ENCODE results near the gene CPA2.

CPA2 gene

GRCh38 chr7:130262448-130262847 is 4.2 kb upstream of the CPA2 start:
- no peak for DNase-seq (ENCODE audit: low read depth)
- H3K4me3 ChIP-seq (ENCODE audit: low read length) = no peak overlapping the region
- no peak for TF ChIP-seq CTCF (conservative IDR thresholded peaks at IDR 0.05; ENCODE audit: low read length)

GRCh38 chr7:130263130-130263529 is 3.5 kb upstream of the CPA2 start:
- no peak for TF ChIP-seq CTCF (conservative IDR thresholded peaks at IDR 0.05; ENCODE audit: low read length)
- DNase-seq (ENCODE audit: low read depth) = no peak
- no peak overlapping the region for H3K4me3 ChIP-seq (ENCODE audit: low read length)

GRCh38 chr7:130266961-130267321 is 278 bp downstream of the CPA2 start:
- TF ChIP-seq CTCF (conservative IDR thresholded peaks at IDR 0.05; ENCODE audit: low read length) = no peak
- no peak overlapping the region for H3K4me3 ChIP-seq (ENCODE audit: low read length)
- DNase-seq (ENCODE audit: low read depth) = no peak

- H3K4me3 ChIP-seq (ENCODE audit: low read length) = no peak overlapping the region
- no peak for TF ChIP-seq CTCF (conservative IDR thresholded peaks at IDR 0.05; ENCODE audit: low read length)
- DNase-seq (ENCODE audit: low read depth) = no peak
These were observed 2.0 kb downstream of the CPA2 start for GRCh38 chr7:130268463-130269317.

GRCh38 chr7:130269318-130269694 is 2.6 kb downstream of the CPA2 start:
- H3K4me3 ChIP-seq (ENCODE audit: low read length) = no peak overlapping the region
- TF ChIP-seq CTCF (conservative IDR thresholded peaks at IDR 0.05; ENCODE audit: low read length) = no peak

GRCh38 chr7:130270947-130271800 is 4.5 kb downstream of the CPA2 start:
- H3K4me3 ChIP-seq (ENCODE audit: low read length) = no peak overlapping the region
- TF ChIP-seq CTCF (conservative IDR thresholded peaks at IDR 0.05; ENCODE audit: low read length) = no peak
- no peak for DNase-seq (ENCODE audit: low read depth)

More at GRCh38 chr7:130269318-130269694, 2.6 kb downstream of the CPA2 start:
- no peak for DNase-seq (ENCODE audit: low read depth)

All from AG10803 (cell line).